Karpas-422 (cell line): ENCODE measurements around the gene RABGAP1L. TPM values are rescaled to one million over a fixed set of nuclear protein-coding genes. Genes with fewer than 3 reads are reported as not detected.

Experiments used
- DNase-seq: peaks from one replicate; pipeline ENCODE4 v3.0.0-alpha.2; 2015
- H2AFZ ChIP-seq: fragments of 200-600 bp; sonication (generic); 2 replicates; pipeline ENCODE4 v1.6.1; 2014; ENCODE audit warnings: antibody characterized with exemption, low read length, mixed read lengths
- H3K27ac ChIP-seq: fragments of 200-600 bp; sonication (generic); 2 replicates; pipeline ENCODE4 v1.5.1; 2014; ENCODE audit warnings: mild to moderate bottlenecking, low read length, moderate library complexity
- H3K27me3 ChIP-seq: fragments of 200-600 bp; sonication (generic); 2 replicates; pipeline ENCODE4 v1.6.1; 2014; ENCODE audit warnings: low read length, mixed read lengths
- H3K36me3 ChIP-seq: fragments of 200-600 bp; sonication (generic); 2 replicates; pipeline ENCODE4 v1.6.1; 2014; ENCODE audit warnings: low read length, mixed read lengths; ENCODE audit not compliant: insufficient read depth
- H3K4me1 ChIP-seq: fragments of 200-600 bp; sonication (generic); 2 replicates; pipeline ENCODE4 v1.6.1; 2014; ENCODE audit warnings: mild to moderate bottlenecking, low read length, mixed read lengths
- H3K4me2 ChIP-seq: fragments of 200-600 bp; sonication (generic); 2 replicates; pipeline ENCODE4 v1.6.1; 2014; ENCODE audit warnings: low read length, low read depth, mild to moderate bottlenecking; ENCODE audit not compliant: poor library complexity, severe bottlenecking
- H3K4me3 ChIP-seq: fragments of 200-600 bp; sonication (generic); 2 replicates; pipeline ENCODE4 v1.5.1; 2014; ENCODE audit warnings: mild to moderate bottlenecking, antibody characterized with exemption, low read length, mixed read lengths
- H3K79me2 ChIP-seq: fragments of 200-600 bp; sonication (generic); 2 replicates; pipeline ENCODE4 v1.6.1; 2014; ENCODE audit warnings: mild to moderate bottlenecking, low read length, mixed read lengths
- H3K9ac ChIP-seq: fragments of 200-600 bp; sonication (generic); 2 replicates; pipeline ENCODE4 v1.6.0; 2014; ENCODE audit warnings: low read length
- H3K9me2 ChIP-seq: fragments of 200-600 bp; sonication (generic), shearing (Covaris generic); replicated peaks from 2 replicates; pipeline ENCODE4 v1.6.0; 2014; ENCODE audit warnings: mild to moderate bottlenecking, low read length, moderate library complexity; ENCODE audit not compliant: insufficient read depth
- H3K9me3 ChIP-seq: fragments of 300-700, 200-600 bp; sonication (generic); 2 replicates; pipeline ENCODE4 v1.6.1; 2014; ENCODE audit warnings: low read length, mixed read lengths
- H4K20me1 ChIP-seq: fragments of 200-600 bp; sonication (generic); 2 replicates; pipeline ENCODE4 v1.6.1; 2014; ENCODE audit warnings: mild to moderate bottlenecking, antibody characterized with exemption, low read length, low read depth; ENCODE audit not compliant: insufficient read depth
- total RNA-seq: library from RNA; depleted of rRNA; stranded (reverse); fragments of >200 nt; shearing (Covaris generic); gene quantifications from 2 replicates; pipeline ENCODE4 v1.2.3, GENCODE V29; 2014; ENCODE audit warnings: low replicate concordance

The RABGAP1L gene
- total RNA-seq, 1 experiment from 2014 or later = 28.9 TPM

- no peak overlapping the region for H3K4me2 ChIP-seq
- H3K9me2 ChIP-seq = no peaks in the 10 kb centered on the region
- no peak for DNase-seq
- H3K79me2 ChIP-seq = no peaks in the 10 kb centered on the region
- H3K9ac ChIP-seq = no peak overlapping the region
- no peaks in the 10 kb centered on the region for H3K9me3 ChIP-seq
- no peaks in the 10 kb centered on the region for H3K36me3 ChIP-seq
- H3K27me3 ChIP-seq = no peaks in the 10 kb centered on the region
- H3K4me3 ChIP-seq = no peak overlapping the region
- no peak overlapping the region for H2AFZ ChIP-seq
- no peak overlapping the region for H3K27ac ChIP-seq
- no peaks in the 10 kb centered on the region for H3K4me1 ChIP-seq
- H4K20me1 ChIP-seq = peaks cover 23% of the 10 kb centered on the region; the same call in 1 of the 2 replicates
Measured at GRCh38 chr1:174197088-174197487, 37.8 kb downstream of the RABGAP1L start.

DNA sequence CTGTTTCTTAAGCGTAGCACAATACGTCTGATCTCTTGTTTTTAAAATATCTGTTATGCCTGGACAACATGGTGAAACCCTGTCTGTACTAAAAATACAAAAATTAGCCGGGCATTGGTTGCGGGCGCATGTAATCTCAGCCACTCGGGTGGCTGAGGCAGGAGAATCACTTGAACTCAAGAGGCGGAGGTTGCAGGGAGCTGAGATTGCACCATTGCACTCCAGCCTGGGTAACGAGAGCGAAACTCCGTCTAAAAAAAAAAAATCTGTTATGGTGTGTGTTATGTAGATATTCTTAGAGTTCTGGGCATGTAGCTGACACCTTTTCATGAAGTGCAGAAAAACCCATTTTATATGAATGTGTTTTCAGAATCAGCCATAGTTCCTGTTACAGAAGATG, 38.2 kb downstream of the RABGAP1L start:
- Histone ChIP-seq H3K9me3 (no peaks in the 10 kb centered on the region), H4K20me1 (0 out of 2 replicates have a peak, but pooled peaks cover 23% of the 10 kb centered on the region), H3K79me2 (no peaks in the 10 kb centered on the region), H3K27ac (no peak overlapping the region), H2AFZ (no peak overlapping the region), H3K36me3 (no peaks in the 10 kb centered on the region), H3K9me2 (no peaks in the 10 kb centered on the region), H3K27me3 (no peaks in the 10 kb centered on the region), H3K4me3 (no peak overlapping the region), H3K4me1 (no peaks in the 10 kb centered on the region), H3K4me2 (no peak overlapping the region), H3K9ac (no peak overlapping the region)
- no peak for DNase-seq

- no peaks in the 10 kb centered on the region for H3K9me3 ChIP-seq
- no peak overlapping the region for H3K4me2 ChIP-seq
- no peaks in the 10 kb centered on the region for H3K9me2 ChIP-seq
- no peaks in the 10 kb centered on the region for H3K79me2 ChIP-seq
- H3K4me1 ChIP-seq = no peaks in the 10 kb centered on the region
- no peak overlapping the region for H3K9ac ChIP-seq
- H3K27me3 ChIP-seq = no peaks in the 10 kb centered on the region
- DNase-seq = no peak
- 0 out of 2 replicates have a peak, but pooled peaks cover 23% of the 10 kb centered on the region for H4K20me1 ChIP-seq
- no peak overlapping the region for H2AFZ ChIP-seq
- H3K36me3 ChIP-seq = no peaks in the 10 kb centered on the region
- H3K27ac ChIP-seq = no peak overlapping the region
- no peak overlapping the region for H3K4me3 ChIP-seq
Measured at GRCh38 chr1:174198202-174198601, 38.9 kb downstream of the RABGAP1L start.

DNA sequence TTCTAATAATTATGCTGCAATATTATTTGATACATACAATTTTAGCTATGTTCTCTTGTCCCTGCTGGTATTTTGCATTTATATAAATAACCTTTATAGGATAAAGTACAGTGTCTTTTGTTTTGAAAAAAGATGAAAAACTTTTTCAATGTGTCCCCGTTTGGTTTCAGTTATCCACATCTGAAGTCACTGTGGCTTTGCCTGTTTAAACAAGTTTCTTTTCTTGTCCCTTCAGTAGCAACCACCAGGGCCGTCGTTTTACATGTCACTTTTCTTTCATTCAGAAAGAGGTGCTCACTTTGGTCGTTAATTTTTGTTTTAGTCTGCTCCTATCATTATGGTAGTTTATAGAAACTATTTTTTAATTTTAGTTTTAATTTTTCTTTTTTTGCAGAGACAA, 41.4 kb downstream of the RABGAP1L start:
- H3K36me3 ChIP-seq = no peaks in the 10 kb centered on the region
- no peak for DNase-seq
- no peaks in the 10 kb centered on the region for H3K9me3 ChIP-seq
- no peaks in the 10 kb centered on the region for H3K4me1 ChIP-seq
- no peak overlapping the region for H3K4me3 ChIP-seq
- H3K27me3 ChIP-seq = no peaks in the 10 kb centered on the region
- peaks cover 30% of the 10 kb centered on the region; the same call in 1 of the 2 replicates for H4K20me1 ChIP-seq
- no peaks in the 10 kb centered on the region for H3K9me2 ChIP-seq
- no peak overlapping the region for H2AFZ ChIP-seq
- H3K4me2 ChIP-seq = no peak overlapping the region
- H3K27ac ChIP-seq = no peak overlapping the region
- no peaks in the 10 kb centered on the region for H3K79me2 ChIP-seq
- no peak overlapping the region for H3K9ac ChIP-seq

DNA sequence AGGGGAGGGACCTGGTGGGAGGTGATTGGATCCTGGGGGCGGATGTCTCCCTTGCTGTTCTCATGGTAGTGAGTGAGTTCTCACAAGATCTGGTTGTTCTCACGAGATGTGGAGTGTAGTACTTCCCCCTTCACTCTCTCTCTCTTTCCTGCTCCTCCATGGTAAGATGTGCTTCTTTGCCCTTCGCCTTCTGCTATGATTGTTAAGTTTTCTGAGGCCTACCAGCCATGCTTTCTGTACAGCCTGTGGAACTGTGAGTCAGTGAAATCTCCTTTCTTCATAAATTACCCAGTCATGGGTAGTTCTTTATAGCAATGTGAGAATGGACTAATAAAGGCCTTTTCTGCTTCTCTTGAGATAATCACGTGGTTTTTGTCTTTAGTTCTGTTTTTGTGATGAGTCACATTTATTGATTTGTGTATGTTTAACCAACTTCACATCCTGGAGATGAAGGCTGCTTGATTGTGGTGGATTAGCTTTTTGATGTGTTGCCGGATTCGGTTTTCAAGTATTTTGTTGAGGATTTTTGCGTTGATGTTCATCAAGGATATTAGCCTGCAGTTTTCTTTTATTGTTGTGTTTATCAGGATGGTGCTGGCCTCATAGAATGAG, 45.5 kb downstream of the RABGAP1L start:
- H3K4me2 ChIP-seq = no peak overlapping the region
- H3K9me3 ChIP-seq = no peaks in the 10 kb centered on the region
- no peak for DNase-seq
- H3K9ac ChIP-seq = no peak overlapping the region
- no peaks in the 10 kb centered on the region for H3K9me2 ChIP-seq
- peaks cover 28% of the 10 kb centered on the region; the same call in 1 of the 2 replicates for H4K20me1 ChIP-seq
- no peaks in the 10 kb centered on the region for H3K79me2 ChIP-seq
- no peaks in the 10 kb centered on the region for H3K36me3 ChIP-seq
- H3K4me1 ChIP-seq = no peaks in the 10 kb centered on the region; the same call in 1 of the 2 replicates
- H3K27ac ChIP-seq = no peak overlapping the region
- H3K4me3 ChIP-seq = no peak overlapping the region
- H3K27me3 ChIP-seq = no peaks in the 10 kb centered on the region
- no peak overlapping the region for H2AFZ ChIP-seq

- peaks cover 28% of the 10 kb centered on the region; the same call in 1 of the 2 replicates for H4K20me1 ChIP-seq
- no peaks in the 10 kb centered on the region for H3K27me3 ChIP-seq
- H3K9me3 ChIP-seq = no peaks in the 10 kb centered on the region
- no peak overlapping the region for H3K4me3 ChIP-seq
- H3K36me3 ChIP-seq = no peaks in the 10 kb centered on the region
- H3K9ac ChIP-seq = no peak overlapping the region
- H3K27ac ChIP-seq = no peak overlapping the region
- DNase-seq = no peak
- no peaks in the 10 kb centered on the region for H3K79me2 ChIP-seq
- no peaks in the 10 kb centered on the region; the same call in 1 of the 2 replicates for H3K4me1 ChIP-seq
- no peaks in the 10 kb centered on the region for H3K9me2 ChIP-seq
- no peak overlapping the region for H3K4me2 ChIP-seq
- no peak overlapping the region for H2AFZ ChIP-seq
Measured at GRCh38 chr1:174206148-174206836, 47.0 kb downstream of the RABGAP1L start.

DNA sequence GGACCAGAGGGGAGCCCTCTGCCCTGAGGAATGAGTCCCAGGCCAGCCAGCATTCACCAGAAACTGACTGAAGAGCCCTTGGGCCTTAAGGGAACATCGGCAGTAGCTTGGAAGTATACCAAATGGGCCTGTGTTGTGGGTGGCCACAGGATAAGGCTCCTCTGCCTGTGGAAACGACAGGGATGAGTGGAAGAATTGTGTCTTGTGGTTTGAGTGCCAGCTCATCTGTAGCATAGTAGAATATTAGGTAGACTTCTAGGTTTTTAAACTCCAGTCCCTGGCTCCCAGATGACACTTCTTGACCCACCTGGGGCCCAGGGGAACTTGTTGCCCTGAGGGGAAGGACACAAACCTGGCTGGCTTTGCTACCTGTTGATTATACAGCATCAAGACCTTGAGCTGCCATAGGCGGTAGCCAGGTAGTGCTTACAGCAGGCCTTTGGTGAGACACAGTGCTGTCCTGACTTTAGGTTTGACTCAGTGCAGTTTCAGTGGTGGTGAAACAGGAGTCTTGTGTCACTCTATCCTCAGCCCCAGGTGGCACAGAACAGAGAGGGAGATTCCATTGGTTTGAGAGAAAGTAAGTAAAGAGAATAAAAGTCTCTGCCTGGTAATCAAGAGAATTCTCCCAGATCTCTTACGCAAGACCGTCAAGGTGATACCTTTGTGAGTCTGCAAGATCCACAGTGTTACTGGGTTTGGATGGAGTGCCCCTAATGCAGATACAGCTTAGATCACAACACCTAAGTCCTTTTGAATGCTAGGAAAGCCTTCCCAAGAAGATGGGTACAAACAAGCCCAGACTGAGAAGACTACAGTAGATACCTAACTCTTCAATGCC, 50.2 kb downstream of the RABGAP1L start:
- H3K4me2 ChIP-seq = no peak overlapping the region
- no peak for DNase-seq
- H2AFZ ChIP-seq = no peak overlapping the region
- H3K27me3 ChIP-seq = no peaks in the 10 kb centered on the region
- H3K27ac ChIP-seq = no peak overlapping the region
- H3K79me2 ChIP-seq = no peaks in the 10 kb centered on the region
- H3K36me3 ChIP-seq = no peaks in the 10 kb centered on the region
- H3K9me3 ChIP-seq = no peaks in the 10 kb centered on the region
- H3K4me1 ChIP-seq = no peaks in the 10 kb centered on the region; the same call in 1 of the 2 replicates
- peaks cover 28% of the 10 kb centered on the region; the same call in 1 of the 2 replicates for H4K20me1 ChIP-seq
- no peak overlapping the region for H3K4me3 ChIP-seq
- H3K9ac ChIP-seq = no peak overlapping the region
- H3K9me2 ChIP-seq = no peaks in the 10 kb centered on the region

DNA sequence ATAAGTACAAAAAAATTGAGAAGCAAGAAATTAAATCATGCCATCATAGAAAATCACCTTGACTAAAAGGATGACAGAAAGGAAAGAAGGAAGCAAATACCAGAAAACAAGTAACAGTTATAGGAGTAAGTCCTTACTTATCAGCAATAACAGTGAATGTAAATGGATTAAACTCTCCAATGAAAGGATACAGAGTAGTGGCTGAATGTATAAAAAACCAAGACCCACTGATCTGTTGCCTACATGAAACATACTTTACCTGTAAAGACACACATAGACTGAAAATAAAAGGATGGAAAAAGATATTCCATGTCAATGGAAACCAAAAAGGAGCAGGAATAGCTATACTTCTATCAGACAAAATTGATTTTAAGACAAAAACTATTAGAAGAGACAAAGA, 52.2 kb downstream of the RABGAP1L start:
- Histone ChIP-seq H3K4me3 (no peak overlapping the region), H3K4me2 (no peak overlapping the region), H3K9me2 (no peaks in the 10 kb centered on the region), H3K9me3 (no peaks in the 10 kb centered on the region), H3K79me2 (no peaks in the 10 kb centered on the region), H3K27me3 (no peaks in the 10 kb centered on the region), H3K36me3 (no peaks in the 10 kb centered on the region), H3K4me1 (no peaks in the 10 kb centered on the region; the same call in 1 of the 2 replicates), H4K20me1 (peaks cover 18% of the 10 kb centered on the region; the same call in 1 of the 2 replicates), H3K9ac (no peak overlapping the region), H2AFZ (no peak overlapping the region), H3K27ac (no peak overlapping the region)
- DNase-seq = no peak
